Astrocyte (in vitro differentiated cells and primary cell): ENCODE data around the gene LRRC47. TPM values are rescaled to one million over a fixed set of nuclear protein-coding genes. Genes with fewer than 3 reads are reported as not detected.

Source experiments
- DNase-seq: peaks from one replicate; pipeline ENCODE4 v3.0.0-alpha.2; 2010; ENCODE audit warnings: low read depth
- FAIRE-seq: peaks from 2 replicates; lab custom pipeline; 2011; peaks lifted over from hg19 to GRCh38; lab: Jason Lieb, UNC
- H2AFZ ChIP-seq: 2 replicates; pipeline ENCODE4 v1.6.0; 2012; ENCODE audit warnings: low read depth, low read length, inconsistent platforms
- H3K27ac ChIP-seq: 2 replicates; pipeline ENCODE4 v1.5.1; 2011; ENCODE audit warnings: low read depth, low read length, inconsistent platforms
- H3K27me3 ChIP-seq: 2 replicates; pipeline ENCODE4 v1.6.0; 2011; ENCODE audit warnings: low read length, inconsistent platforms; ENCODE audit not compliant: insufficient read depth
- H3K36me3 ChIP-seq: 2 replicates; pipeline ENCODE4 v1.5.1; 2011; ENCODE audit warnings: low read length, inconsistent platforms; ENCODE audit not compliant: insufficient read depth
- H3K4me1 ChIP-seq: 2 replicates; pipeline ENCODE4 v1.5.1; 2011; ENCODE audit warnings: low read length, inconsistent platforms; ENCODE audit not compliant: insufficient read depth
- H3K4me2 ChIP-seq: 2 replicates; pipeline ENCODE4 v1.6.0; 2012; ENCODE audit warnings: low read length, inconsistent platforms
- H3K4me3 ChIP-seq: 2 replicates; pipeline ENCODE4 v1.5.1; 2011; ENCODE audit warnings: low read depth, mild to moderate bottlenecking, low read length, inconsistent platforms; ENCODE audit not compliant: insufficient read depth
- H3K79me2 ChIP-seq: 2 replicates; pipeline ENCODE4 v1.6.0; 2012; ENCODE audit warnings: mild to moderate bottlenecking, low read length, inconsistent platforms; ENCODE audit not compliant: insufficient read depth
- H3K9ac ChIP-seq: 2 replicates; pipeline ENCODE4 v1.6.0; 2012; ENCODE audit warnings: mild to moderate bottlenecking, low read length, inconsistent platforms
- H3K9me3 ChIP-seq: 2 replicates; pipeline ENCODE4 v1.5.1; 2012; ENCODE audit warnings: low read depth, mild to moderate bottlenecking, low read length, inconsistent platforms; ENCODE audit not compliant: insufficient read depth
- H4K20me1 ChIP-seq: 2 replicates; pipeline ENCODE4 v1.6.0; 2012; ENCODE audit warnings: low read length, inconsistent platforms; ENCODE audit not compliant: insufficient read depth
- H3K27ac Mint-ChIP-seq: one replicate; pipeline ENCODE4 v1.8.0; 2021; ENCODE audit warnings: mild to moderate bottlenecking, mixed read lengths; ENCODE audit not compliant: unreplicated experiment
- H3K27me3 Mint-ChIP-seq: one replicate; pipeline ENCODE4 v1.8.0; 2021; ENCODE audit warnings: low read depth, mixed read lengths; ENCODE audit not compliant: unreplicated experiment
- H3K36me3 Mint-ChIP-seq: one replicate; pipeline ENCODE4 v1.8.0; 2021; ENCODE audit warnings: low read depth, mixed read lengths; ENCODE audit not compliant: unreplicated experiment
- H3K4me1 Mint-ChIP-seq: one replicate; pipeline ENCODE4 v1.8.0; 2021; ENCODE audit warnings: low read depth, mixed read lengths; ENCODE audit not compliant: unreplicated experiment
- H3K4me3 Mint-ChIP-seq: one replicate; pipeline ENCODE4 v1.8.0; 2021; ENCODE audit warnings: mild to moderate bottlenecking, moderate library complexity, mixed read lengths; ENCODE audit not compliant: unreplicated experiment
- H3K9me3 Mint-ChIP-seq: one replicate; pipeline ENCODE4 v1.8.0; 2021; ENCODE audit warnings: mild to moderate bottlenecking, mixed read lengths; ENCODE audit not compliant: unreplicated experiment
- EZH2 ChIP-seq: IDR thresholded peaks from 2 replicates; pipeline ENCODE4 v1.6.1; 2012; ENCODE audit warnings: mild to moderate bottlenecking, low read length, inconsistent platforms; ENCODE audit not compliant: insufficient read depth
- total RNA-seq: library from RNA; stranded (reverse); gene quantifications from 2 replicates; pipeline ENCODE4 v1.2.1, GENCODE V29; 2021
- TF ChIP-seq, protein P1 (sequence below): IDR thresholded peaks from 2 replicates; pipeline ENCODE4 v1.5.1; 2011; ENCODE audit warnings: low read depth, mild to moderate bottlenecking, inconsistent platforms, low read length, moderate library complexity; ENCODE audit not compliant: insufficient read depth

LRRC47 gene
- total RNA-seq, 1 donor from 2014 or later = 51.5 TPM

DNA sequence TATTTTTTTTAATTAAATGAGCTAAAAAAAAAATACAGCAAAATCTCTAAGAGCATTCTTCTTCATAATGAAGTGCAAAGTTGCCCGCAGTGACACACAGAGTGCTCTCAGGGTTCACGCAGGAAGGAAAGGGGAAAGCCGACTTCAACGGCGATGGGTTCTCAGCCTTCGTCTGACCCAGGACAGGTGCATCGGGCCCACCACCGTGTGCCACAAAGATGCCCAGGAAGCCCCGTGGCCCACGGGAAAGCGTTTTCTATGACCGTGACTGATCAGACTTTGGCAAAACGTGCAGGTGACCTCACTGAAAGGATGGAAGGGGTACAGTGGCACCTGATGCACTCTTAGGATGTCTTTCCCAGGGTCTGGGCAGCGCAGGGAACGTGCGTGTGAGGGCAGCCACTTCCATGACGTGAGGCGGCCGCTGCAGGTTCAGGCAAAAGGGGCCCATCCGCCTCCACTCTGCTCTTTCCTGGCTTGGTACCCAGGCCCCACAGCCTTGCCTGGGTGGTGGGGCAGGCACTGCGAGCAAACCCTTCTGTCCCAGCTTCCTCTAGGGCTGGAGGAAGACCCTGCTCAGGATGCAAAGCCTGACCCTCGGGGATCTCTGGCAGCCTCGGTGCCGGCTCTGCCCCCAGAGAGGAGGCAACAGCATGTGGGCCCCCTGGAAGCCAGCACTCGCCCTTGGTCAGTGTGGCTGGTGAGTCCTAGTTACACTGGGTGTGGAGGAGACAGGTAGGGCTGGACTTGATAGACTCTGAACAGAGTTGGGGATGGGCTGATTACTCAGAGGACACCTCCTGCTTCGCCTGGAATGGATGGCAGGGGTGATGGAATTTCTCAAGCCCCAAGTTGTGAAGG lies 8.3 kb downstream of the LRRC47 start:
- H3K9me3 Mint-ChIP-seq = no peaks in the 10 kb centered on the region
- peaks cover 7% of the 10 kb centered on the region for H3K4me1 Mint-ChIP-seq
- Histone ChIP-seq H3K27ac (no peak overlapping the region), H3K79me2 (peaks cover 54% of the 10 kb centered on the region), H3K4me2 (no peak overlapping the region), H2AFZ (no peak overlapping the region), H3K9ac (no peak overlapping the region), H3K4me3 (no peak overlapping the region), H3K27me3 (no peaks in the 10 kb centered on the region), H3K9me3 (no peaks in the 10 kb centered on the region), H3K4me1 (no peaks in the 10 kb centered on the region), H4K20me1 (peaks cover 77% of the 10 kb centered on the region), H3K36me3 (peaks cover 7% of the 10 kb centered on the region)
- no peak overlapping the region for H3K27ac Mint-ChIP-seq
- FAIRE-seq = no peak
- no peak overlapping the region for H3K4me3 Mint-ChIP-seq
- no peak for DNase-seq
- no peak for TF ChIP-seq EZH2
- TF ChIP-seq, protein P1, sequence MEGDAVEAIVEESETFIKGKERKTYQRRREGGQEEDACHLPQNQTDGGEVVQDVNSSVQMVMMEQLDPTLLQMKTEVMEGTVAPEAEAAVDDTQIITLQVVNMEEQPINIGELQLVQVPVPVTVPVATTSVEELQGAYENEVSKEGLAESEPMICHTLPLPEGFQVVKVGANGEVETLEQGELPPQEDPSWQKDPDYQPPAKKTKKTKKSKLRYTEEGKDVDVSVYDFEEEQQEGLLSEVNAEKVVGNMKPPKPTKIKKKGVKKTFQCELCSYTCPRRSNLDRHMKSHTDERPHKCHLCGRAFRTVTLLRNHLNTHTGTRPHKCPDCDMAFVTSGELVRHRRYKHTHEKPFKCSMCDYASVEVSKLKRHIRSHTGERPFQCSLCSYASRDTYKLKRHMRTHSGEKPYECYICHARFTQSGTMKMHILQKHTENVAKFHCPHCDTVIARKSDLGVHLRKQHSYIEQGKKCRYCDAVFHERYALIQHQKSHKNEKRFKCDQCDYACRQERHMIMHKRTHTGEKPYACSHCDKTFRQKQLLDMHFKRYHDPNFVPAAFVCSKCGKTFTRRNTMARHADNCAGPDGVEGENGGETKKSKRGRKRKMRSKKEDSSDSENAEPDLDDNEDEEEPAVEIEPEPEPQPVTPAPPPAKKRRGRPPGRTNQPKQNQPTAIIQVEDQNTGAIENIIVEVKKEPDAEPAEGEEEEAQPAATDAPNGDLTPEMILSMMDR = no peak
- no peaks in the 10 kb centered on the region for H3K27me3 Mint-ChIP-seq
- peaks cover 15% of the 10 kb centered on the region for H3K36me3 Mint-ChIP-seq

DNA sequence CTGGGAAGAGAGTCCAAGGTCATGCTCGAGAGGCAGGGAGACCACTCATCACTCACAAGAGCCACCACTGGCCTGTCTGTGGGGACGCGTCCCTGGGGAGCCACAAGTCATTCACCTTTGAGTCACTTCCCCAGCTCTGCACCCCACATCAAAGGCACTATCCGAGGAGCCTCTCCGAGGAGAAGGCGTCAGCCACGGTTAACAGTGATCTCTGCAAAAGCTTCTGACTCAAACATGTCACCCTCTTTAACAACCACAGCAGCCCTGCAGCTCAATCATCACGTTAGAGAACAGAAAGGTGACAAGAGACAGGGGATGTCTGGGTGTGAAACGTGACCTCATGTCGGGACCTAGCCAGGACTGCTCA lies 9.0 kb downstream of the LRRC47 start:
- FAIRE-seq (no peak), DNase-seq (no peak)
- Mint-ChIP-seq H3K27me3 (no peaks in the 10 kb centered on the region), H3K4me3 (no peak overlapping the region), H3K27ac (no peak overlapping the region), H3K9me3 (no peaks in the 10 kb centered on the region), H3K36me3 (peaks cover 15% of the 10 kb centered on the region), H3K4me1 (peaks cover 7% of the 10 kb centered on the region)
- Histone ChIP-seq H3K36me3 (peaks cover 12% of the 10 kb centered on the region), H3K79me2 (peaks cover 48% of the 10 kb centered on the region), H3K4me3 (no peak overlapping the region), H3K4me2 (no peak overlapping the region), H3K9me3 (no peaks in the 10 kb centered on the region), H3K9ac (no peak overlapping the region), H3K27me3 (no peaks in the 10 kb centered on the region), H2AFZ (no peak overlapping the region), H4K20me1 (peaks cover 71% of the 10 kb centered on the region), H3K27ac (no peak overlapping the region), H3K4me1 (no peaks in the 10 kb centered on the region)
- TF ChIP-seq EZH2 = no peak
- TF ChIP-seq, protein P1 = no peak
